Cardiac fibroblast (primary cell): ENCODE results near the gene HOXA7.

ENCODE experiments used
- DNase-seq, 2 donors: peaks; one replicate each; pipeline versions ENCODE4 v3.0.0 to v3.0.0-alpha.2; 2010; ENCODE audit warnings: low read depth in 2 of 2
- H3K4me3 ChIP-seq, 2 donors: replicated peaks in 1 of 2; 1 replicate in 1 of 2; 2 replicates in 1 of 2; pipeline ENCODE4 v1.5.1; 2011; ENCODE audit warnings: low read depth in 2 of 2, low read length in 2 of 2, mild to moderate bottlenecking in 2 of 2, moderate library complexity in 1 of 2
- TF ChIP-seq, protein P1 (sequence below): IDR thresholded peaks from one replicate; pipeline ENCODE4 v1.5.1; 2011; ENCODE audit warnings: low read depth, mild to moderate bottlenecking, low read length, inconsistent platforms

HOXA7 gene

DNA sequence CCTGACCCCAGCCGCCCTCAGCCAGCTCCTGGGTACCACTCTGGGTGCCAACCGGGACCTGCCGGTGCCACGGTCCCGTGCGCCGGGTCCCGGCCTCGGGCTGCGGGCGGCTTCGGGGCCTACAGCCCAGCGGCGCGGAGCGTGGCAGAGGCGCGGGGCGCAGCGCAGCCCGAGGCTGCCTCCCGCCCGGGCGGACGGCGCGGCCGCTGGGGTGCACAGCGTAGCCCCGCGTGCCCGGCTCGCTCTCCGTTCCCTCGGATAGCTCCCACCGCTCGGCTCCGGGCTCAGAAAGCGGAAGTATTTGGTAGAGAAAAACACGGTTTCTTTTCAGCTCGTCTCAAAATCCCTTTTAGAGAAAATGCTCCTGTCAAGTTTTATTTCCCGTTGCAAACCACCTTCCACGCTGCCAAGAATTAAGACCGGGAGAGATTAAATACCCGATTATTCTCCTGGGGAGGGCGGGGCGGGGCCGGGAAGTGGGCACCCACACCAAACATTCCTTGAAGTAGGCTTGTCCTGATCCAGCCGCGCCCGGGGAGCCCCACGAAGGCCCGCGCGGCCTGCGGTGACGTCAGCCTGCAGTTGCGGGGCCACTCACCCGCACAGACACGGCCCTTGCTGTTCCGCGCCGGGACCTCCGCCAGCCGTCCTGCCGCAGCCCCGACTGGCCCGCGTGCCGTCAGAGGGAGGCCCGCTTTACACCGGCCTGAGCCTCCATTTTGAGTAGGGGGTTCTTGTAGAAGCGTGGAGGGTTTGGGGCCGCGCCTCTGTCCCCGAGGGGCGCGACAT lies 36.3 kb upstream of the HOXA7 start:
- peak in 1 of 2 donors; percentile 17 for DNase-seq
- TF ChIP-seq, protein P1, sequence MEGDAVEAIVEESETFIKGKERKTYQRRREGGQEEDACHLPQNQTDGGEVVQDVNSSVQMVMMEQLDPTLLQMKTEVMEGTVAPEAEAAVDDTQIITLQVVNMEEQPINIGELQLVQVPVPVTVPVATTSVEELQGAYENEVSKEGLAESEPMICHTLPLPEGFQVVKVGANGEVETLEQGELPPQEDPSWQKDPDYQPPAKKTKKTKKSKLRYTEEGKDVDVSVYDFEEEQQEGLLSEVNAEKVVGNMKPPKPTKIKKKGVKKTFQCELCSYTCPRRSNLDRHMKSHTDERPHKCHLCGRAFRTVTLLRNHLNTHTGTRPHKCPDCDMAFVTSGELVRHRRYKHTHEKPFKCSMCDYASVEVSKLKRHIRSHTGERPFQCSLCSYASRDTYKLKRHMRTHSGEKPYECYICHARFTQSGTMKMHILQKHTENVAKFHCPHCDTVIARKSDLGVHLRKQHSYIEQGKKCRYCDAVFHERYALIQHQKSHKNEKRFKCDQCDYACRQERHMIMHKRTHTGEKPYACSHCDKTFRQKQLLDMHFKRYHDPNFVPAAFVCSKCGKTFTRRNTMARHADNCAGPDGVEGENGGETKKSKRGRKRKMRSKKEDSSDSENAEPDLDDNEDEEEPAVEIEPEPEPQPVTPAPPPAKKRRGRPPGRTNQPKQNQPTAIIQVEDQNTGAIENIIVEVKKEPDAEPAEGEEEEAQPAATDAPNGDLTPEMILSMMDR, result no peak
- no peak overlapping the region for H3K4me3 ChIP-seq

DNA sequence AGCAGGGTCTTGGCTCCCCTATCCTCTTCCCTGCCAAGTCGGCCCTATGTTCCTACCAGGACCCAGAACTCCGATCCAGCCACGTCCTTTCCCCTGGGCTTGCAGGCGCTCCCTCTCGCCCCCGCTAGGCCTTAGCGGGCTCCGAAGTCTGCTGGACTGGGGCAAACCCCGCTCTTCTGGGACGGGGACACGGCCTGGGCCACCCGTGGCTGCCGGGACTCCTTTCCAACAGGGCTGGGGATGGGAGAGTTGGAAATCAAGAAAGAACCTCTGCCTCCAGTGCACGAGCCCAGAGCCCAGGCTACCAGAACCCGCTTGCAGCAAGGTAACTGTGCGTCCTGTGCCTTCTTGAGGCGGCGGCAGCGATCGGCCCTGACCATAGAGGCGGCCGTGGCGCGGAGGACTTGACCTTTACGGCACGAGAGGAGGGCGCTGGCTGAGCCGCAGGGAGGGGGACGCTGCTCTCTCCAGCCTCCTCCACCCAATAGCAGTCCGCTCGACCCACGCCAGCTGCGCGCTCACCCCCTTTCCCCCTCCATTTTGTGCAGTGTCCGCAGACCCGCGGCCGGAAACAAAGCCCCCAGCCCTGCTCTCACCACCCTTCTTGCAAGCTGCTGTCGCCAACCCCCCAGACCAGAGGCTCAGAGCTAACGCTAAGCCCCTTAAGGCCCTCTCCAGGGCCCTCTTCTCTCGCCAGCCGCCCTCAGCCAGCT lies 35.5 kb upstream of the HOXA7 start:
- TF ChIP-seq, protein P1, result no peak
- no peak overlapping the region for H3K4me3 ChIP-seq
- DNase-seq, result no peak

DNA sequence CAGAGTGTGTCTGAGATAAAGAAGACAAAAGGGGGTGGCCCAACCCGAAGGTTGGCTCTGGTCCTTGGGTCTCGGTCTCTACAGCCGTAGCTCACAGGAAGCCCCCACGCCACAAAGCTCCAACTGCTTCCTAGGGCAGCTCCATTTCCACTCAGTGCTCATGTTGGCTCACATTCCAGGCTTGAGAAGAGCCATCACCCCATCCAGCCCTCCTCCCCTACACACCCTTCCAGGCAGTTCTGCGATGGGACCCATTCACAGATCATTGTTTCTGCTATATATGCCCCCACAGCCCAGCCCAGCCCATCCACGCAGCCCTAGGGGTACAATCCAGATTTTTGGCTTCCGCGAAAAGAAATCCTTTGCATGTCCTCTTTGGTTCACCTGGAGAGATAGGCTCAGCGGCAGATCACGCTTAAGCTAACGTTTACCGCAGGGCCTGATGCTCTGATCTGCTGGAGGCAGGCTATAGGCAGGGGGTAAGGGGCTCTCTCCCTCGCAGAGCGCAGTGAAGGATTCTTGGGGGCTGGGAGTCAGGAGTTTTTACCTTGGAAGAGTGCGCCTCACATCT lies 34.8 kb upstream of the HOXA7 start:
- no peak overlapping the region for H3K4me3 ChIP-seq
- no peak for DNase-seq
- TF ChIP-seq, protein P1, result no peak

DNA sequence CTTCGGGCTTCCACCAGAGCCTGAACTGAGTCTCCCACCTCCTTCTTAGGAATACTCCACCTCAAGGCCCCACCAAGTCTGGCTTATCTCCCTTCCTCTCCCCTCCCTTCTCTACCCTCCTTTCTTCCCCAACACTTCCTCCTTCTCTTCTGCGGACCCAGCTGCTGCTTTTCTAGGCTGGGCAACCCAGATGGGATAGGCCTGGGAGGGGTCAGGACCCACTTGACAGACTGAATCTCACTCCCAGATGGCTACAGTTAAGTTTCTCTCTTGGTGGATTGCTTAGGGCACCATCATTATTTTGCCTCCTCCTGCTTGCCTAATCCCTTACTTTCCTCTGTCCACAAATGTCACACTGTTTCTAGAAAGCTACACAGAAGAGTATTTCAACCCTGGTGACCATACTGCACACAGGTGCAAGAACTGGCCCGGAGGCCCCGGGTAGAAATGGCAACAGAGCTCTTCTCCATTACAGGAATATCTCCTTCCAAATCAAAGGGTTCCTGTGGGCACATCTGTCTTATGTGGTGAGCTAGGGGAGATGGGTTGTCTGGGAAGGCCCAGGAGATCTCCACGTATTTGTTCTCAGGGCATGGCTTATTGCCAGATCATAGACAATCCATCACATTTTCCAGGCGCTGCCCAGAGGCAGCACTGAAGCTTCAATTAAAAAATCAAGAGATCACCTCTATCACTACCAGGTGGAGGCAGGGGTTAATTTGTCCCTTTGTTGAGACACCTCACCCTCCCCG lies 33.7 kb upstream of the HOXA7 start:
- TF ChIP-seq, protein P1, result no peak
- no peak for DNase-seq
- no peak overlapping the region for H3K4me3 ChIP-seq

DNA sequence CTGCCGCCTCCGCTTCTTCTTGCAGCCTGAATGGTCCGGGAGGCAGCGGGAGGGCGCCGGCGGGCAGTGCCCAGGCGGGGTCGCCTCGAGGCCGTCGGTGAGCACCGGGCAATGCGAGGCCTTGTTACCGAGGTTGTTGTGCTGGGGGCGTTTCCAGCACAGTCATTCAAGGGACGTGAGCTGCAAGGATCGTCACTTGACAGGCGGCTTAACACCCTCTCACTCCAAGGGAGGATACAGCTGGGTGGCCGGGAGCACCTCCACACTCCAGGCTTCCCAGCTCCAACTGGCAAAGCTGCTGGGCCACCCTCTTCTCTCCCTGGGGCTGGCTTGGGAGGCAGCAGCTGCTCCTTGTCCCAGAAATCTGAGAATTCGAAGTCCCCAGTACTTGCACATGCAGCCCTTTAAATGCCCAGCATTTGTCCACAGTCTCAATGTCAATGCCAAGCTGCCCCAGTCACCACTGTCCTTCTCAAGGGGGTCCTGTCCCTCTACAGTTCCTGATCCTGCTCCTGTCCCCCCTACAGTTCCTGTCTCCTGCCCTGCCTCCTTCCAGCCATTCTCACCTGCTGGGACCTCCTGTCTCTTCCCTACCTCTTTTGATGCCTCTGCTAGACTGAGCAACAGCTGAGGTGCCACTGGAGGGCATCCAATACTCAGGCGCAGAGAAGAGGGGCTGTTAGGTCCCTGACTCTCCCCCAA lies 33.0 kb upstream of the HOXA7 start:
- no peak overlapping the region for H3K4me3 ChIP-seq
- no peak for DNase-seq

More for the DNA sequence above, 33.0 kb upstream of the HOXA7 start:
- TF ChIP-seq, protein P1, result no peak
